Kidney (tissue), 14 donors: ENCODE measurements around the gene SMPDL3A. TPM values are rescaled to one million over a fixed set of nuclear protein-coding genes. Genes with fewer than 3 reads are reported as not detected.
"Not testable (repeated sequence)": the region's sequence is repeated elsewhere in the genome, so short reads cannot be mapped to it uniquely, and the experiment has no call there.

Source experiments
- DNase-seq, 5 donors: peaks; one replicate each; pipeline ENCODE4 v3.0.0-alpha.2; 2013 to 2020
- FAIRE-seq: peaks from 2 replicates; lab custom pipeline; 2012; peaks lifted over from hg19 to GRCh38; lab: Jason Lieb, UNC
- H3K27ac ChIP-seq, 2 donors: one replicate each; pipeline ENCODE4 v1.7.0; 2013; ENCODE audit warnings: low read depth in 2 of 2, low read length in 2 of 2, inconsistent platforms in 1 of 2
- H3K27me3 ChIP-seq: one replicate; pipeline ENCODE4 v1.7.1; 2013; ENCODE audit warnings: low read length, inconsistent platforms; ENCODE audit not compliant: control insufficient read depth, insufficient read depth
- H3K36me3 ChIP-seq, 3 donors: one replicate each; pipeline versions ENCODE4 v1.7.0 to v1.7.1; 2013; ENCODE audit warnings: low read length in 3 of 3, control low read depth in 1 of 3, inconsistent platforms in 1 of 3; ENCODE audit not compliant: insufficient read depth in 3 of 3, control insufficient read depth in 2 of 3
- H3K4me1 ChIP-seq, 3 donors: one replicate each; pipeline versions ENCODE4 v1.7.0 to v1.7.1; 2013; ENCODE audit warnings: low read length in 3 of 3, inconsistent platforms in 1 of 3, low read depth in 1 of 3; ENCODE audit not compliant: control insufficient read depth in 2 of 3, insufficient read depth in 2 of 3
- H3K4me3 ChIP-seq, 3 donors: one replicate each; pipeline versions ENCODE4 v1.7.0 to v1.8.1; 2013; ENCODE audit warnings: low read length in 3 of 3, control low read depth in 1 of 3, inconsistent platforms in 1 of 3
- H3K9ac ChIP-seq, 3 donors: one replicate each; pipeline versions ENCODE4 v1.7.0 to v1.7.1; 2013; ENCODE audit warnings: low read length in 3 of 3, control low read depth in 1 of 3, inconsistent platforms in 1 of 3
- H3K9me3 ChIP-seq, 3 donors: one replicate each; pipeline versions ENCODE4 v1.7.0 to v1.7.1; 2013; ENCODE audit warnings: low read length in 3 of 3, control low read depth in 1 of 3, inconsistent platforms in 1 of 3; ENCODE audit not compliant: control insufficient read depth in 2 of 3, insufficient read depth in 1 of 3
- intact Hi-C: fragments of 100-400 bp; cut with DNase I; formaldehyde crosslinking; loops from one replicate; pipeline ENCODE4 v1.11.1; 2022
- polyA plus RNA-seq: library from polyadenylated mRNA; stranded (reverse); fragments of 350-450 nt; fragmentation: Illumina TruSeq; extraction: RNeasy Lipid Tissue Mini Kit (QIAGEN cat#74804); gene quantifications from one replicate; pipeline ENCODE4 v1.2.3, GENCODE V29; 2014; ENCODE audit warnings: low read depth, low replicate concordance; ENCODE audit not compliant: insufficient read depth
- total RNA-seq: library from RNA; stranded (reverse); fragmentation: NEBNext Ultra II Directional; extraction: Animal tissue kit (Norgen Biotek cat#: 25700); gene quantifications from one replicate; pipeline ENCODE4 v1.2.1, GENCODE V29; 2021
- TF ChIP-seq, protein P1 (sequence below): IDR thresholded peaks from 3 replicates; pipeline ENCODE4 v1.5.1; 2012; ENCODE audit warnings: mild to moderate bottlenecking, moderate library complexity, borderline replicate concordance; ENCODE audit not compliant: insufficient read depth; ENCODE audit errors: extremely low read depth
- donor health status: control.
- donor health status: control.
- donor health status: control.
- donor health status: control.
- donor health status: control.
- donor health status: DM: yes; HTN: yes; CAD: no.
- donor health status: Normal renal cell carcinoma (clear cell type).

The SMPDL3A gene
- total and polyA plus RNA-seq, 2 donors from 2014 or later: 10.7 to 14.1 TPM

DNA sequence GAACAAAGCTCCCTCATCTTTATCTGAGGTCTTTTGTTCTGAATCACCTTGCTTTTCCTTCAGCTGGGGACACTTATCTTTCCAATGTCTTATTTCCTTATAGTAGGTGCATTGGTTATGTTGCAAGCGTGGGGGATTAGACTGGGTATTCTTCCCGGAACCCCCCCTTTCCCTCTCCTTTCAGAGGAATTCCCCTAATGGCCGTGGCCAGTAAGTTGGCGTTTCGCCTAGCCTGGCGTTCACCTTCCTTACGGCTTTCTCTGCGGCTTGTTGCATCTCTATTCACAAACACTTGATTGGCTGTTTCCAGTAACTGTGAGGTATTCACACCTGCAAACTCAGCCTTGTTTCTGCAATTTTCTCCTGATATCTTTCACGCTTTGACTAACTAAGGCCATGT, 42.4 kb upstream of the SMPDL3A start:
- DNase-seq (no peak), FAIRE-seq (no peak)
- Histone ChIP-seq H3K9me3 (no peaks in the 10 kb centered on the region), H3K27me3 (no peaks in the 10 kb centered on the region), H3K9ac (no peak overlapping the region), H3K27ac (no peak overlapping the region), H3K4me1 (no peaks in the 10 kb centered on the region), H3K36me3 (no peaks in the 10 kb centered on the region), H3K4me3 (no peak overlapping the region)
- TF ChIP-seq, protein P1, sequence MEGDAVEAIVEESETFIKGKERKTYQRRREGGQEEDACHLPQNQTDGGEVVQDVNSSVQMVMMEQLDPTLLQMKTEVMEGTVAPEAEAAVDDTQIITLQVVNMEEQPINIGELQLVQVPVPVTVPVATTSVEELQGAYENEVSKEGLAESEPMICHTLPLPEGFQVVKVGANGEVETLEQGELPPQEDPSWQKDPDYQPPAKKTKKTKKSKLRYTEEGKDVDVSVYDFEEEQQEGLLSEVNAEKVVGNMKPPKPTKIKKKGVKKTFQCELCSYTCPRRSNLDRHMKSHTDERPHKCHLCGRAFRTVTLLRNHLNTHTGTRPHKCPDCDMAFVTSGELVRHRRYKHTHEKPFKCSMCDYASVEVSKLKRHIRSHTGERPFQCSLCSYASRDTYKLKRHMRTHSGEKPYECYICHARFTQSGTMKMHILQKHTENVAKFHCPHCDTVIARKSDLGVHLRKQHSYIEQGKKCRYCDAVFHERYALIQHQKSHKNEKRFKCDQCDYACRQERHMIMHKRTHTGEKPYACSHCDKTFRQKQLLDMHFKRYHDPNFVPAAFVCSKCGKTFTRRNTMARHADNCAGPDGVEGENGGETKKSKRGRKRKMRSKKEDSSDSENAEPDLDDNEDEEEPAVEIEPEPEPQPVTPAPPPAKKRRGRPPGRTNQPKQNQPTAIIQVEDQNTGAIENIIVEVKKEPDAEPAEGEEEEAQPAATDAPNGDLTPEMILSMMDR: no peak
- intact Hi-C loops: no loop called here

DNA sequence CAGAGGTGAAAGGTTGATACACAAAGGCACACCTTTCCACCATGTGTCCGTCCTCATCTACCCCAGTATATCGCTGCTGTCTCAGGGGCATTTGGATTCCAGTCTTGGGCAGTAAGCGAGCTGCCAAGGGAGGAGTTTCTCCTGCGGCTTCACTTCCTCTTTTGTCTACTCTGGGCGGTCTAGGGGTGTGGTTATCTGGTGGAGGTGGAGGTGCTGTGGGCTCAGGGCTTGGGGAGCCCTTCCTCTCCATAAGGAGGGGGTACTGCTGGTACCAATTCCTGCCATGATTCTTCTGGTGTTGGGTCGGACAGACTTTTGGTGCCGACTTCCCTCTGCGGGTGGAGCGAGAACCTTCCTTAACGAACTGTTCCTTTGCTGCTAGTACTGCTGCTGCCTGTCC, 41.5 kb upstream of the SMPDL3A start:
- Histone ChIP-seq H3K36me3 (no peaks in the 10 kb centered on the region), H3K4me1 (no peaks in the 10 kb centered on the region), H3K4me3 (no peak overlapping the region), H3K27ac (no peak overlapping the region), H3K9ac (no peak overlapping the region), H3K9me3 (no peaks in the 10 kb centered on the region), H3K27me3 (no peaks in the 10 kb centered on the region)
- FAIRE-seq: no peak
- no peak for DNase-seq
- intact Hi-C loops: no loop called here
- TF ChIP-seq, protein P1: no peak

GRCh38 chr6:122748945-122749344, 40.1 kb upstream of the SMPDL3A start:
- H3K27me3 ChIP-seq, H3K36me3 ChIP-seq, H3K9me3 ChIP-seq, H3K4me1 ChIP-seq, DNase-seq, H3K4me3 ChIP-seq, H3K9ac ChIP-seq, FAIRE-seq, H3K27ac ChIP-seq, intact Hi-C loops: not testable (repeated sequence)

- Histone ChIP-seq H3K9me3 (no peaks in the 10 kb centered on the region), H3K4me1 (no peaks in the 10 kb centered on the region), H3K9ac (no peak overlapping the region), H3K36me3 (no peaks in the 10 kb centered on the region), H3K4me3 (no peak overlapping the region), H3K27ac (no peak overlapping the region), H3K27me3 (no peaks in the 10 kb centered on the region)
- DNase-seq (no peak), FAIRE-seq (no peak)
- TF ChIP-seq, protein P1: no peak
- intact Hi-C loops: no loop called here
Observed at GRCh38 chr6:122749451-122750050, 39.5 kb upstream of the SMPDL3A start.
